GM18519 (cell line): ENCODE results near the gene OSBPL8.

Experiments used
- ATAC-seq: cut with Tn5 transposase; IDR thresholded peaks from one replicate; pipeline ENCODE4 v1.9.1; 2021; ENCODE audit warnings: mild to moderate bottlenecking, moderate library complexity; ENCODE audit not compliant: unreplicated experiment, low FRiP score

OSBPL8 gene

GRCh38 chr12:76558684-76559399 lies 729 bp downstream of the OSBPL8 start:
- peak; percentile 40 for ATAC-seq

DNA sequence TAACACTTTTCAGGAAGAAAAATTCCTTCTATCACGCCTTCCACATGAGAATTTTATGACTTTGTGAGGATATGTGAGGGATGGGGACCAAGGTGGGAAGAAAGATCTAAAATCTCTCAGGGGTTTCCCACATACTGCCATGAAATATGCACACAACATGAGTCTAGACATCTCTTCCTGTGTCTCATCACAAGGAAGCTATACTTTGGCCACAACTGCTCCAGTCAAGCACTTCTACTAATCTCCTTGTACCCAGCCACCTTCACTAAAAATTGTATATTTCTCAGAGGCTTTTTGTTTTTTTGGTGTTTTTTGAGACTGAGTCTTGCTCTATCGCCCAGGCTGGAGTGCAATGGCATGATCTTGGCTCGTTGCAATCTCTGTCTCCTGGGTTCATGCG lies 3.2 kb downstream of the OSBPL8 start:
- ATAC-seq: no peak

DNA sequence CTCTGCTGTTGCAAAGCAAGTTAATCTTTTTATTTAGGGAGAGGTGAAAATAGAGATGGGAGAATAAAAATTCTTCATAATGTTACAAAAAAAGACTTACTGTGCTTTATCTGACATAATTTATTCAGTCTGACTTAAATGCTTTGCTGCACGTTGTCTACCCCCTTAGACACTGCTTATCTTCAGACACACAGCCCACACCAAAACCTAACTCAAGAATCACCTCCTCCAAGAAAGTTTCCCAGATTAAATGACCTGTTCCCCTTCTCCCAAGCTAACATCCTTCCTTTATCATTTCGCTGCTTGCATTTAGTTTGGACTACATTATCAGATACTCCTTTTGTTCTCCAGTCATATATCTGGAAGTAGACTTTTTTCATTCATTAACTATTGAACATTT lies 3.8 kb downstream of the OSBPL8 start:
- no peak for ATAC-seq

DNA sequence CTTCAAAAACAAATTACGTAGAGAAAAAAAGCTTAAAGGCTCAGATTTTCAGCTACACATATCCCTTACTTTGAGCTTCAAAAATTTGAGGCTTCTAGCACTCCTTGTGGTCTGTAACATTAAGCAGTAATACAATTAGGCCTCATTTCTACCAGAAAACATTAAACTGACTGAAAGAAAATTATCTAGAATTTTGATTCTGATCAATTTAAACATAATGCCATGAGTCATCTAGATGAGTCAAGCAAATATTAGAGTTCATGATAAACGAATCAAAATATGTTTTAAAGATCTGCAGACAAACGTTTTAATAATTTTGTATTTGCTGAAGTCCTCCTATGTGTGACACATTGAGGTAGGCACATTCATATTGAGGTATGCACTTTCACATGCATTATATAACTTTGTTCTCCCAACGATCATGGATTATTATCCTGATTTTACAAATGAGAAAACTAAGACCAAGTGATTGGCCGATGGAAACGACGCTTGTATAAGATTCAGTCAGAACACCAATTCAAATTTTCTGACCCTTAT lies 4.3 kb downstream of the OSBPL8 start:
- no peak for ATAC-seq

DNA sequence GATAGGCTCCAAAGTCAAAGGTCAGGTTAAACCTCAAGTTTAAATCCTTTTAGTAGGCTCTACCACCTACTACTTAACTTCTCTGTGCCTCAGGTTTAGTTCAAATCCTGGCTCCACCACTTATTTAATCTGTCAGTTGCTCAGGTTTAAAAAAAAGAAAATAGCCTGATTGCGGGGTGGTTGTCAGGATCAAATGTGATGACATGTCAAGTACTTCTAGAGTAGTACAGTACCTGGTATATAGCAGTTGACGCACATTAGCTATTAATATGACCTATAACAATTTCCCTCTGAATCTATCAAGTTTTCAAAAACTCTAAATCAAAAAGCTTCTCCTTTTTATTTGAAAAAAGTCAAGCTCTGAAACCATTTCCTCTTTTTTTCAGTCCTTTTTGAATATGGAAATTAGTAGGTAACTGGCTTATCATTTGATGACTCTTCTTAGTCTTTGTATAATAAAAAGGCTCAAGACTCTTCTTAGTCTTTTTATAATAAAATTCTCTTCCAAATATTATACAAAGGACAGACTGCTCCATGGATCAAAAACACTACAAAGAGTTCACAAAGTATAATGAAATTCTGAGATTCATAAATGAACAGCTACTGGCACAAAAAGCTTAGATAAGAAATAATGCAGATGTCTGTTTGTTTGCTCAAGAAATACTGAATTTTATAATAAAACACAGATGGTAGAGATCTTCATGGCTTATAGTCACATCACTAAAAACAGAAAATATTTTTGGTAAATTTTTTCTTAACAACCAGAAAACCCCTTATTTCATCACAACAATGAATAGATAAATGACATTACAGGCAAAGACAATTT lies 5.0 kb downstream of the OSBPL8 start:
- no peak for ATAC-seq

GRCh38 chr12:76552343-76552938 lies 7.1 kb downstream of the OSBPL8 start:
- no peak for ATAC-seq

DNA sequence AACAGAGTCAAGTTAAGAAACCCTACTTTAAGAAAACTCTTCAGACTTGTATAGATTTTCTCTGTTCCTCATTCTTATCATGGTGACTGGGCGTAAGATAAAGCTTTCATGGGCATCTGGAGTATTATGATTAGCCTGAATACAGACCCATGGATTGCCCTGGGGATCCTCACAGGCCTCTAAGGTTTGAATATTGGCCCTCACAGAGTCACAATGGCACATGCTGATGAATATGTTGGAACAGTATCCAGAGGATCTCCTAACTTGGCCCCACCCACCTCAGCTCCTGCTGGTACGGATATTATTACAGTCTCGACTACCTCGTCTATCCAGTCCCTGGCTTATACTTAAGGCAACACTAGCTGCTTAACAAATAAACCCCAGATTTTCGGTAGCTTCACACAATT lies 8.1 kb downstream of the OSBPL8 start:
- ATAC-seq: peak; percentile 64

DNA sequence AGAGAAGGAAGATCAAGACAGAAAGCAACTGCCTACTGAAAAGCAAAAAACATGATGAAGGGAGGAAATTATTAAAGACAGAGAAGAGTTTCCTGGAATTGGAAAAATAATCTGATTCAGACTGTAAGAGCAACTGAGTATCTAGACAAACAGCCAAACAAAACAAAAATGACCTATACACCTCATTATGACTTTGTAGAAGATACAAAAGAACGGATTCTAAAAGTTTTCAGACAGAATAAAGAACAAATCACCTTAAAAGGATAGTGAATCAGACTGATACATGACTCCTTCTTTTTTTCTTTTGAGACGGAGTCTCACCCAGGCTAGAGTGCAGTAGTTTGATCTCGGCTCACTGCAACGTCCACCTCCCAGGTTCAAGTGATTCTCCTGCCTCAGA lies 10.4 kb downstream of the OSBPL8 start:
- ATAC-seq: no peak

GRCh38 chr12:76548222-76548837 lies 11.2 kb downstream of the OSBPL8 start:
- ATAC-seq: no peak

DNA sequence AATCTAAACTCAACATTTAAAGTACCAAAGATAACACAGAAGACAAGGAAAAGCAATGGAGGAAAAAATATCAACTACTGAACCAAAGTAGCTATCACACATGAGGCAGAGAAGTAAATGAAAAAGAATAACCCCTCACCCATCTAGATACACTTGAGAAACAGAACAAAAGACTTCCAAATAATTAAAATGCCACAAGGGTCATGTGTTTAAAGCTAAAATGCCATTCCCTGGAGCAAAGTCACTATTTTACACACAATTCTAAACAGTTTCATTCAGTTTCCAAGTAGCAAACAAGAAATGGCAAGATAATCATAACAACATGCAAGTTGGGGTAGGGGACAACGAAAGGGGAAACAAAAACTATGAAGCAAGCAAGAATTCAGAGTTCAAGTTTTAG lies 12.0 kb downstream of the OSBPL8 start:
- ATAC-seq: no peak

DNA sequence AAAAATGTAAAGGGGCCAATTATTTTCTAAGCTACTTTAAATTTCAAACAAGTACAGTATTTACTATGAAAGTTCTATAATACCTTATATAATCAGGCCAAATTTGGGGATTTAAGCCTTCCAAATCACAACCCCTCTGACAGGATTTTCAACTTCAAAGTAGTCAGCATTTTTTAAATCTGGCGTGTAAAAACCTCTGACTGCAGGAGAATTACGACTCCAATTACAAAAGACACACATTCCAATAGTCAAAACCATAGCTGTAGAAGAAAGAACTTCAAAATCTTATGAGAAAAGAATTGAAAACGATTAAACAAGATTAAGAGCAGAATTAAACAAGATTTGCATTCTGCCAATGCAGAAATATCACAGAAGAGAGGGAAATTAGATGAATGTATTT lies 12.7 kb downstream of the OSBPL8 start:
- no peak for ATAC-seq

GRCh38 chr12:76545486-76545885 lies 14.1 kb downstream of the OSBPL8 start:
- ATAC-seq: no peak

GRCh38 chr12:76544601-76545261 lies 14.8 kb downstream of the OSBPL8 start:
- ATAC-seq: no peak

DNA sequence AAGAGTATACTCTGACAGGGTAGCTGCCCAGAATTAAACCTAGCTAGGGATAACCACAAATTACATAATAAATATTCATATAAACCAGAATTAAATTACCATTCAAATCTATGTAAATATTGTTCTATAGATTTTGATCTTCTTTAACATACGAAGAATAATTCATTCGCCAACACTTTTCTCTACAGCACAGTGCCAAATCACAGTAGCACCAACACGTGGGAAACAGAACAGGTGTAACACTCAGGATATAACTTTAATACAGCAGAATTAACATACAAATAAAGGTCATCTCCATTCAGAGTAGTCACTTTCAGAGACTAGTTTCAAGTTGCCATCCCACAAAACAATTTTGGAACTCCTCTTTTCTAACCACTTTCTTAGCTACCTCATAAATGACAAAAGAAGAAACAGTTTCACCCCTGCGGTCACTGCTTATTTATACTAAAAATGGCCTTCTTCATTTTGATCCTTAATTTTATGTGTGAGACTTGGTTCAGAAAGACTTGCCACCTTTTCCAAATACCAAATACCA lies 15.7 kb downstream of the OSBPL8 start:
- no peak for ATAC-seq

- ATAC-seq: no peak
These were observed 16.7 kb downstream of the OSBPL8 start for GRCh38 chr12:76542908-76543307.

- ATAC-seq: no peak
These were observed 19.8 kb downstream of the OSBPL8 start for GRCh38 chr12:76539727-76540126.

GRCh38 chr12:76537923-76538322 lies 21.6 kb downstream of the OSBPL8 start:
- ATAC-seq: no peak

GRCh38 chr12:76536546-76536945 lies 23.0 kb downstream of the OSBPL8 start:
- no peak for ATAC-seq

GRCh38 chr12:76535170-76535569 lies 24.4 kb downstream of the OSBPL8 start:
- no peak for ATAC-seq

GRCh38 chr12:76533331-76533730 lies 26.2 kb downstream of the OSBPL8 start:
- ATAC-seq: no peak
